NCI-H2227 (cell line): Measurements from ENCODE around the gene PIGZ.
A peak's percentile ranks its signal among the peaks of the same experiment; 100 is the strongest.

Experiments used
- DNase-seq: peaks from one replicate; lab custom pipeline; 2025; ENCODE audit not compliant: unreplicated experiment; lab: John Stamatoyannopoulos, UW

The PIGZ gene

GRCh38 chr3:196954832-196955231 is 13.8 kb downstream of the PIGZ start:
- no peak for DNase-seq

GRCh38 chr3:196951371-196951770 is 17.3 kb downstream of the PIGZ start:
- no peak for DNase-seq

- no peak for DNase-seq
These were observed 18.9 kb downstream of the PIGZ start for GRCh38 chr3:196949750-196950149.

- DNase-seq, result peak; percentile 64
These were observed 19.4 kb downstream of the PIGZ start for GRCh38 chr3:196949285-196949619.

- peak; percentile 64 for DNase-seq
These were observed 20.0 kb downstream of the PIGZ start for GRCh38 chr3:196948442-196949284.

- no peak for DNase-seq
These were observed 20.7 kb downstream of the PIGZ start for GRCh38 chr3:196947860-196948441.

- no peak for DNase-seq
These were observed 21.3 kb downstream of the PIGZ start for GRCh38 chr3:196947136-196947859.

GRCh38 chr3:196944037-196944790 is 24.4 kb downstream of the PIGZ start:
- peak; percentile 32 for DNase-seq

GRCh38 chr3:196942915-196943277 is 25.7 kb downstream of the PIGZ start:
- DNase-seq, result peak; percentile 51

- DNase-seq, result peak; percentile 99
These were observed 26.3 kb downstream of the PIGZ start, which contains the start of gene NCBP2 for GRCh38 chr3:196942226-196942914. Gene NCBP2, minus strand, starts transcription at chr3:196942528. Its CDS starts 25 bp downstream, at chr3:196942503.

GRCh38 chr3:196941729-196942225 is 26.9 kb downstream of the PIGZ start:
- peak; percentile 79 for DNase-seq

GRCh38 chr3:196938576-196938975 is 30.1 kb downstream of the PIGZ start:
- DNase-seq, result no peak

GRCh38 chr3:196938124-196938523 is 30.5 kb downstream of the PIGZ start:
- DNase-seq, result no peak

- DNase-seq, result no peak
These were observed 32.3 kb downstream of the PIGZ start for GRCh38 chr3:196936288-196936687.

GRCh38 chr3:196932600-196932999 is 36.0 kb downstream of the PIGZ start:
- no peak for DNase-seq

GRCh38 chr3:196931828-196932587 is 36.6 kb downstream of the PIGZ start:
- no peak for DNase-seq

- DNase-seq, result no peak
These were observed 37.5 kb downstream of the PIGZ start for GRCh38 chr3:196931157-196931556.

GRCh38 chr3:196927571-196928453 is 40.8 kb downstream of the PIGZ start:
- no peak for DNase-seq

- DNase-seq, result no peak
These were observed 47.9 kb downstream of the PIGZ start for GRCh38 chr3:196920733-196921132.
